ENCODE measurements around the gene PPP2R2B.

GRCh38 chr5:146624179-146624578 lies 254.4 kb downstream of the PPP2R2B start:
- TF ChIP-seq PATZ1 (CRISPR knock-in tag; IDR thresholded peaks at IDR 0.05; ENCODE audit: borderline replicate concordance) (no peak), ZNF8 (CRISPR knock-in tag; IDR thresholded peaks at IDR 0.05) (no peak)

All from SK-N-SH treated with all-trans-retinoic acid at 6 μM for 48 hours (cell line).